ENCODE measurements around the gene HSP90AB1. TPM values are rescaled to one million over a fixed set of nuclear protein-coding genes. Genes with fewer than 3 reads are reported as not detected.
A peak's percentile ranks its signal among the peaks of the same experiment; 100 is the strongest.

Gene HSP90AB1
- total RNA-seq, 6 experiments from 2014 or later = 847 to 1,026 (median 920) TPM

DNA sequence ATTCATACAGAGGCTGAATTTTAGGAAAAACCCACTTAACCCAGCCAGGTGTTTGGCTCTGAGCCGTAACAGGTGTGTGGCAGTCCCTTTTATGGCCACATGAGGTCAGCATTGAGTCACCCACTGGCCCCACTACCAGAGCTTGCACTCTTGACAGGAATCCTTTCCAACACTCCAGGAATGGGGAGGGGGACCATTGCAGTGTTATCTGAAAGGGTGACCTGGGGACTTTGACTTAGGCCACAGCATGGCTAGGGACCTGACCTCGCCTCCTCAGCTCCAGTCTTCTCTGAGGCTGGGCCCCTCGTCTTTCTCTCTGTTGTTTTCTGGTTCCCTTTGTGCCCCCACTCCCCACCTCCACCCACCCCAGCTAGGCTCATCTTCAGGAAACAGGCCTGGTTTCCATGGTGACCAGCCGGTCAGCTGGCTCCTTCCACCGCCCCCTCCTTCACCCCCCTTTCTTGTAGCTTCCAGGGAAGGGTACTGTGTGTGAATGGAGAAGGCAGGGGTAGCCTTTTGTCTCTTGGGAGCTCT lies 21.3 kb downstream of the HSP90AB1 start:
- peaks cover 31% of the 10 kb centered on the region for H3K27me3 Mint-ChIP-seq (ENCODE audit: insufficient read depth)
- H3K4me3 Mint-ChIP-seq = no peak overlapping the region
- H3K4me1 Mint-ChIP-seq (ENCODE audit: low read depth) = peaks cover 17% of the 10 kb centered on the region
- H3K36me3 Mint-ChIP-seq (ENCODE audit: low read depth) = no peaks in the 10 kb centered on the region
- no peak overlapping the region for H3K27ac Mint-ChIP-seq
- TF ChIP-seq, protein P1, sequence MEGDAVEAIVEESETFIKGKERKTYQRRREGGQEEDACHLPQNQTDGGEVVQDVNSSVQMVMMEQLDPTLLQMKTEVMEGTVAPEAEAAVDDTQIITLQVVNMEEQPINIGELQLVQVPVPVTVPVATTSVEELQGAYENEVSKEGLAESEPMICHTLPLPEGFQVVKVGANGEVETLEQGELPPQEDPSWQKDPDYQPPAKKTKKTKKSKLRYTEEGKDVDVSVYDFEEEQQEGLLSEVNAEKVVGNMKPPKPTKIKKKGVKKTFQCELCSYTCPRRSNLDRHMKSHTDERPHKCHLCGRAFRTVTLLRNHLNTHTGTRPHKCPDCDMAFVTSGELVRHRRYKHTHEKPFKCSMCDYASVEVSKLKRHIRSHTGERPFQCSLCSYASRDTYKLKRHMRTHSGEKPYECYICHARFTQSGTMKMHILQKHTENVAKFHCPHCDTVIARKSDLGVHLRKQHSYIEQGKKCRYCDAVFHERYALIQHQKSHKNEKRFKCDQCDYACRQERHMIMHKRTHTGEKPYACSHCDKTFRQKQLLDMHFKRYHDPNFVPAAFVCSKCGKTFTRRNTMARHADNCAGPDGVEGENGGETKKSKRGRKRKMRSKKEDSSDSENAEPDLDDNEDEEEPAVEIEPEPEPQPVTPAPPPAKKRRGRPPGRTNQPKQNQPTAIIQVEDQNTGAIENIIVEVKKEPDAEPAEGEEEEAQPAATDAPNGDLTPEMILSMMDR (IDR thresholded peaks at IDR 0.05) = peak; percentile 95
- no peak for DNase-seq
- no peaks in the 10 kb centered on the region for H3K9me3 Mint-ChIP-seq

DNA sequence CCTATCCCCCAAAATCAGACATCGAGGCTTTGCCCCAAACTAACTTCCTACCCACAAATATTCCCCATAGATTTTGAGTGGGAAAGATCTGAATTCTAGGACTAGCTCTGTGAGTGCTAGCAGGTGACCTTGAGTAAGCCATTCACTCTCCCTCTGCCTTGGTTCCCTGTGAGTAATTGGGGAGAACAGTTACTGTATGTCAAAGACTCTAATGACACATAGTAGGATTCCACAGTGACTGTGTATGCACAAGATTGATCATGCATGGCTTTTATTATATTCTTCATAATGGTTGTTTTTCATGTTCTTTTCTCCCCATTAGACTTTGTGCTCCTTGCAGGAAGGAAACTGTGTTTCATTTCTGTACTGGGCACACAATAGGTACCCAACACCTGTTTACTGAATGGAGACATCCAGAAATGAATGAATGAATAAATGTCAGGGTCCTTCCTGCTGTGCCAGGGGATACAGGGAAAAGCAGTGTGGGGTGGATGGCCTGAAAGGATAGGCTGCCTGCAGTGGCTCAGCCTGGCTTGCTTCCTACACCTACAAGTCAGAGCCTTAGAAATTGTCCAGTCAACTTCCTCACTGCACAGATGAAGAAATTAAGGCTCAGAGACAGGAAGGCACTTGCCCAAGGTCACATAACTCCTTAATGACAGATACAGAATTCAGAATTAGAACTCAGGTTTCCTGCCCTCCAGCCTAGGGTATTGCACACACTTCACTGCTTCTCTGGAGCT lies 22.4 kb downstream of the HSP90AB1 start:
- peaks cover 35% of the 10 kb centered on the region for H3K27me3 Mint-ChIP-seq (ENCODE audit: insufficient read depth)

DNA sequence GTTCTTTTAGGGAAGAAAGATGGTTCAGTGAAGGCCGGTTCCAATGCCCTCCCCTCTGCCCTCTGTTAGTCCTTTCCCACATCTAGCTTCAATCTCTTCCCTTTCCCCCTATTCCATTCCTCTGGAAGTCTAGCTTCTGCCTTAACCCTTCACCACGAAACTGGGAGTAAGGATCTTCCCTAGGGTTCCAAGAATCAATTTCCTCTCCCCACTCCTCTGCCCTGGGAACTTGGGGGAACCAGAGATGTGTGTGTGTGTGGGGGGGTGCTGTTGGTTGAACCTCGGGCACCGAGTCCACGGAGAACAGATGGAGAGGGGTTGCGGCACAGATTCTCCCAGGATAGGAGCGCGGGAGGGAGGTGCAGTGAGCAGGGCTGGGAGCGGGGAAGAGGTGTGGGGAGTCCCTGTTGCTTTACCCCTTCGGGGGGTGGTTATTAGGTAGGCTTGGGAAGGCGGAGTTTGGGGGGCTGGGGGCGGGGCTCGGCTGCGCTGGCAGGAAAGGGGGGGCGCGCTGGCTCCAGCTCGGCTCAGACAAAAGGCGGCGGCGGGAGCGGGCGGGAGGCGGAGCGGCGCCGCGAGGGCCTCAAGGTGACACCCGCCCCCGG lies 23.1 kb downstream of the HSP90AB1 start, which contains the start of gene TMEM151B:
TMEM151B (plus strand) TSS at position 530 of the 605 bp plus-strand sequence. CDS start 293 bp downstream, outside the sequence.
- H3K4me3 Mint-ChIP-seq = no peak within 1 kb of the TSS; the same call in 1 of the 2 replicates
- H3K36me3 Mint-ChIP-seq (ENCODE audit: low read depth) = no peaks in the 10 kb centered on the region
- no peak within 1 kb of the TSS for H3K27ac Mint-ChIP-seq
- peaks cover 37% of the 10 kb centered on the region for H3K27me3 Mint-ChIP-seq (ENCODE audit: insufficient read depth)
- no peak for DNase-seq
- TF ChIP-seq, protein P1 (IDR thresholded peaks at IDR 0.05) = no peak
- no peaks in the 10 kb centered on the region for H3K4me1 Mint-ChIP-seq (ENCODE audit: low read depth)
- H3K9me3 Mint-ChIP-seq = no peaks in the 10 kb centered on the region

More for the DNA sequence above, 22.4 kb downstream of the HSP90AB1 start:
- Mint-ChIP-seq H3K9me3 (no peaks in the 10 kb centered on the region), H3K36me3 (ENCODE audit: low read depth) (no peaks in the 10 kb centered on the region), H3K4me3 (no peak overlapping the region), H3K4me1 (ENCODE audit: low read depth) (peaks cover 6% of the 10 kb centered on the region), H3K27ac (no peak overlapping the region)
- DNase-seq = no peak
- TF ChIP-seq, protein P1 (IDR thresholded peaks at IDR 0.05) = no peak

DNA sequence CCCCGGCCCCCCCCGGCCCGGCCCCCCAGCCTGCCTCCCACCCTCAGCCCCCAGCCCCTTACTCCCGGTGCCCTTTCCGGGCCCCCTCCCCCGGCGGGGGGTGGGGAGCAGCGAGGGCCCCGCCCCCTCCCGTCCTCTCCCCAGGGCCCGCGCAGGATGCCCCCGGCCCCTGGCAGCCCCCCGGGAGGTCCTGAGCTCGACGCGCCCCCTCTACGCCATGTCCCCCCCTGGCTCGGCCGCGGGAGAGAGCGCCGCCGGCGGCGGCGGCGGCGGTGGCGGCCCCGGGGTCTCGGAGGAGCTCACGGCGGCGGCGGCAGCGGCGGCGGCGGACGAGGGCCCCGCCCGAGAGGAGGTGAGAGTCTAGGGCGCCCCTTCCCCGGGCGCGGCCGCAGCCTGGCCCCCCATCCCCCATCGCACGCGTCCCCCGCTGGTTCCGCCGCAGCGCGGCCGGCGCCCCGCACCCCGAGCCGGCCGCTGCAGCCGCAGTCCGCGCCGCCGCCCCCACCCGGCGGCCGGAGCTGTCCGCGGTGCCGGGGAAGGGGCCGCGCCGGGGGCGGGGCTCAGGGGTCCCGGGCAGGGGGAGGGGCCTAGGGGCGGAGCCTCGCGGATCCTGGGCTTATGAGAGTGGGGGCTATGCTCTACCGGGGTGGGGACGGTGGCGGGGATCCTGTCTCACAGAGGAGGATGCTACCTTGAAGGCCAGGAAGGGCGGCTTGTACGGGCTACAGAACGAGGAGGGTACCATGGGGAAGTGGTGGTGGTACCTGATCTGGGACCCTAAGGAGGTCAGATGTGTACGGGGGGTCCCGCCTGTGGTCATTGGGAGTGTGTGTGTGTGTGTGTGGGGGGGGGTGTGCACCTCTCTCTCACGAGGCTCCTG lies 23.9 kb downstream of the HSP90AB1 start:
- Mint-ChIP-seq H3K9me3 (no peaks in the 10 kb centered on the region), H3K4me1 (ENCODE audit: low read depth) (no peaks in the 10 kb centered on the region), H3K4me3 (no peak overlapping the region; the same call in 1 of the 2 replicates), H3K27ac (no peak overlapping the region), H3K36me3 (ENCODE audit: low read depth) (no peaks in the 10 kb centered on the region), H3K27me3 (ENCODE audit: insufficient read depth) (peaks cover 37% of the 10 kb centered on the region)
- TF ChIP-seq, protein P1 (IDR thresholded peaks at IDR 0.05) = no peak
- no peak for DNase-seq

DNA sequence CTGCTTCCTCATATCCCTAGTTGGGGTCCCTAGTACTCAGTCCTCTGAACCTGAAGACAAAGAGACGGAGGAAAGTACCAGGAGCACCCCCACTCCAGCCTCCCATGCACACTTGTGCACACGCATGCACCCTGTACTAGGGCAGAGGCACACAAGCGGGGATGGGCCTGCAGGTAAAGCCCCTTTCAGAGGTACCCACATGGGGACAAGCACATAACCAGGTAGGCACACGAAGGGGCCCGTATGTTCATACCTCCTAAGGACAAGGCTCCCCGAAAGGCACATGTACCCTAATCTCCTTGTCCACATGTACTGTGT lies 24.5 kb downstream of the HSP90AB1 start:
- TF ChIP-seq, protein P1 (IDR thresholded peaks at IDR 0.05) = no peak
- Mint-ChIP-seq H3K4me3 (no peak overlapping the region; the same call in 1 of the 2 replicates), H3K4me1 (ENCODE audit: low read depth) (no peaks in the 10 kb centered on the region), H3K27me3 (ENCODE audit: insufficient read depth) (peaks cover 37% of the 10 kb centered on the region), H3K9me3 (no peaks in the 10 kb centered on the region), H3K27ac (no peak overlapping the region), H3K36me3 (ENCODE audit: low read depth) (no peaks in the 10 kb centered on the region)
- DNase-seq = no peak

Data from HFFc6 (cell line).